Renal cortex interstitium (tissue), 11 donors: ENCODE data around the gene MYO7B. TPM values are rescaled to one million over a fixed set of nuclear protein-coding genes. Genes with fewer than 3 reads are reported as not detected.
A peak's percentile ranks its signal among the peaks of the same experiment; 100 is the strongest.

ENCODE experiments used
- DNase-seq, 11 donors: peaks; one replicate each; pipeline ENCODE4 v3.0.0-alpha.2; 2013; ENCODE audit warnings: low read depth in 9 of 11, low spot score in 4 of 11; ENCODE audit errors: extremely low read depth in 1 of 11
- polyA plus RNA-seq, 3 donors: library from polyadenylated mRNA; unstranded; fragments of 120-200 nt; gene quantifications; one replicate each; pipeline ENCODE4 v1.2.1, GENCODE V29; 2013; ENCODE audit not compliant: insufficient read length in 3 of 3

Gene MYO7B
- polyA plus RNA-seq, 3 donors = 20.6 to 33.3 (median 22.2) TPM

- no peak for DNase-seq
Observed at GRCh38 chr2:127658641-127659407, 123.3 kb downstream of the MYO7B start.

GRCh38 chr2:127659408-127660290 is 124.2 kb downstream of the MYO7B start:
- no peak for DNase-seq

DNA sequence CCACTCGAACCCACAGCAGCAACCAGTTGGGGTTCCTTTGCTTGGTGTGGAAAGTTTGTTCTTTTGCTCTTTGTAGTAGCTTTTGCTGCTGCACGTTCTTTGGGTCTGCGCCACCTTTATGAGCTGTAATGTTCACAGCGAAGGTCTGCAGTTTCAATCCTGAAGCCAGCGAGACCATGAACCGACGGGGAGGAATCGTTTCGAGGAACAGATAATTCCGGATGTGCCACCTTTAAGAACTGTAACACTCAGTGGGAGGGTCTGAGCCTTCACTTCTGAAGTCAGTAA is 124.8 kb downstream of the MYO7B start:
- no peak for DNase-seq

DNA sequence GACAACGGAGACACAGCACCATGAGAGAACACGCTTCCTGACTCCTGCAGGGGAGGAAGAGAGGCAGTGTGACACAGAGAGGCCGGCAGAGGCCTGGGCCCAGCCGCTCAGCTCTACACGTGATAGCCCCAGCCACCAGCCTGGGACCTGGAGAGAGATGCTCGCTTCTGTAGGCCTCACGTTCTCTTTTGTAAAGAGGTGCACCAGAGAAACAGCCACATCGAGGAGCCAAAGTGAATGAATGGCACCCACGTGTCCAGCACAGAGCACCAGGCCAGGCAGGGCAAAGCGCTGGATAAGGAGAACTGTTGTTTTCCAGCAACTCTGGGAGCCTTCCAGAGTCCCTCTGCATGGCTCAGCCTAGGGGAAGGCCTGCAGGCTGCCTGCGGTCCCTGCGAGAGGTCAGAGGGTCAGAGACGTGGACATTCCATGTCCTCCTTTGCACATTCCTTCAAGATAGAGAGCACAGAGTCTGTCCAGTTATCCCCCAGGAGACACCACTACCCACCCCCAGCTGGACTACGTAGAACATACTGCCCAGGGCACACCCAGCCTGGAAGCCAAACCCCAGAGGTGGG is 125.7 kb downstream of the MYO7B start:
- DNase-seq = no peak

GRCh38 chr2:127661949-127662510 is 126.5 kb downstream of the MYO7B start:
- DNase-seq = no peak

DNA sequence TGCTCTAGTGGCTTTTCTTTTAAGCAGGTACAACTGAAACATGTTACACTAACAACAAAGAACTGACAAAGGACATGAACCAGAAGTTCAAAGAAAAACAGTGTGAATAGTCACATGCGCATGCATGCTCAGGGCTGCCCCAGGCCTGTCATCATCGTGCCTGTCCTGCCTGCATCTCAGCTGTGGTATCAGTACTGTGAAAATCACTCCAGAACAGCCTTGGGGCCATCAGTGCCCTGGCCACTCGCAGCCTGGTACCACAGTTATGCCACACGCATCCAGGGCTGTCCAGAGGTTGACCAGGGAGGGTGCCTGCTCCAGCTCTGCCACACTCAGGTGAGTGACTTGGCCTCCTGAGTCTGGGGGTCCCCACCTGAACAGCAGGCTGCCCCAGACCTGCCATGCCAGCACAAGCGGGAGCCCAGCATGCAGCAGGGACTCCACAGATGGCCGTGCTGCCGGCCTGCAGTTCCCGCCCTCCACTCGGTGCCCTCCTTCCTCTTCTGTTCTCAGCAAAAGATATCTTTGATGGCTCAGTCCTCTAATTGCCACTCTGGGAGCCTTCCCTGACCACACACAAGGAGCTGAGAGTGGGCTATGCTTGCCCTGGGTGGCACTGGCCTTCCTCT is 127.6 kb downstream of the MYO7B start:
- no peak for DNase-seq

DNA sequence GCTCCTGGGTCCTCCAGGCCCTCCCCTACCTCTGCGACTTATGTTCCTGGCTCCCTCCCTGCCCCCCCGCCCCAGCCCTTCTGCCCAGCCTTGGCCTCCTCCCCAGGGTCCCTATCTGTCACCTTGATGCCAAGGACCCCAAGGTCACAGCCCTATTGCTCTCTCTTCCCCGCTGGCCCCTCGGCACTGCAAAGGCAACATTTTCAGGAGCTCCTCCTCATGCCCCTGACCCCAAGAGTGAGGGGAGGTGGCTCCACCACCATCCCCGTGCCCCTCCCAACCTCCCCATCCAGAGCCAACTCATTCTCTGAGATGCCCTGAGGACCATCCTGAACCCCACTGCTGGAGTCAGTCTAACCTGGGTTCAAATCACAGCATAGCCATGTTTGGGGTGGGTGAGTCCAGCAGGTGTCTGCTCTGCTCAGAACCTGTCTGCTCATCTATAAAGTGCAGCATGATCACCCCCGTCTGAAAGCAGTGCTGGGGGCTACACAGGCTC is 128.1 kb downstream of the MYO7B start:
- DNase-seq = no peak

DNA sequence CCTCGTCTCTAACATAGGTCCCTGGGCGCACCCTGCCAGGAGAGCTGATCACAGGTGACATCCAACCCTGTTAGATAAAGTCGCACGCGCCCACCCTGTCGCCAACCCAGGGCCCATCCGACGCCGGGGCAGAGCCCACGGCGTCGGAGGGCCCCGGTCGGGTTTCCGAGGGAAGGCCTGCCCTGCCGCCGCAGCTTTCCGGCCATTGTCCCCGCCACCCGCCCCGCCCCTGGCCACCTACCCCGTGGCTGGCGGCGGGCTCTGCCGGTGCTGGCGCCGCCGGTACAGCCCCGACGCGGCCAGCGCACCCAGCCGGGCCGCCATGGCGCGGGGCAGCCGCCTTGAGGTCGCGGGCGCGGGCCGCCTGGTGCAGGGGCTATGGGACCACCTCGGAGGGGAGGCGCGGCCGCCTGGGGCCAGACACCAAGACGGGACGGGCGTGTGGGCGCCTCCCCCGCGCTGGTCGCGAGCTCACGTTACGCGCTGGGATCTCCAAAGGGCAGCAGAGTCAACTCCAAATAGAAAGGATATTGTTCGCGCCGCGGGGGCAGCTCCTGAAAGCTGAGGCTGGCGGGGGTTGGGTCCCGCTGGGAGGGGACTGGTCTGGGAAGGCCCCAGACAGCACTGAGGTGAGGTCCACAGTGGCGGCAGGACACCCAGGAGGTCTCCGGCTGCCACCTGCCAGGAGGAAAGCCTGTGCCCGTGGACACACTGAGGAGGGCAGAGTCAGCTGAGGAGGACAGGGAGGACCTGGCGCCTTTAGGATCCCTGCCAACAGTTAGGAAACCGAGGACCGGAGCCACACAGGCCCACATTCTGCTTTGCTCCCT is 128.8 kb downstream of the MYO7B start:
- DNase-seq = peak in 3 of 11 donors; percentile 60 to 62 (median 61)

DNA sequence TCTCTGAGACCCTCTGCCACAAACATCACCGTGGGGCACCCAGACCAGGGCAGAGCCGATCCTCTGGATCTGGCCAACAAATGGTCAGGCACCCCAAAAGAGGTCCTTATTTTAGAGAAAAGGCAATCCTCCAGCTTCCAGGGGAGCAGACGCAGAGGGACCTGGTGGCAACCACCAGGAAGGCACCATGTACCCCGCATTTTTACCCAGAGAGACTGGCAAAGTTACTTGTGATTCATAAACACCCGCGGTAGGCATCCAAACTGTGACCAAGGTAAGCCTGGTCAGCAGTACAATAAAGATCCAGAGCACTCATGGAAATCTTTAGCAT is 129.4 kb downstream of the MYO7B start:
- DNase-seq = no peak

DNA sequence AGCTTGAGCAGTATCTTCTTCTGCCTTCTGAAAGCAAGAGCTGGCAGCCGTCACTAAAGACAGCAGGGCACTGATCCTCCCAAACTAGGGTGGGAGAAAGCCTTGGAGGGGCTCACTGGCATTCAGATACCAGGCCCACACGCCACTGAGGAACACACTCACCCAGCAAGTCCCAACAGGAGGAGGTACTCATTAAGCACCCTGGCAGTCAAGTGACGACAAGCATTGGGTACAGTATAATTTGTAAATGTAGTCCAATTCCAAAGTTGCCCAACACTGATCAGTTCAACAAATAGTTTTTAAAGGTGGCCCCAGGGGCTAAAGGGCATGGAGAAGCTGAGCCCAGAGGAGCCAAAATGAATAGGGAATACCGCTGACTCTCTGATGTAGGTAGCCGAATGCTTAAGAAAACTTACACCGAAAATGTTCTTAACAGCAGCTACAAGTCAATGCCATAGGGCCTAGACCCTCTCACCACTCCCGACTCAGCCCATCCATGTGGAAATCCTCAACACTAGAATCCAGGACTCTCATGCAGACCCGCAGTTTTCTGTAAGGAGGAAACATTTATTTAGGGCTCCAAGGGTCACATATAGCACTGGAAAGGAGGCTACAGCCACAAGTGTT is 129.9 kb downstream of the MYO7B start:
- DNase-seq = no peak

DNA sequence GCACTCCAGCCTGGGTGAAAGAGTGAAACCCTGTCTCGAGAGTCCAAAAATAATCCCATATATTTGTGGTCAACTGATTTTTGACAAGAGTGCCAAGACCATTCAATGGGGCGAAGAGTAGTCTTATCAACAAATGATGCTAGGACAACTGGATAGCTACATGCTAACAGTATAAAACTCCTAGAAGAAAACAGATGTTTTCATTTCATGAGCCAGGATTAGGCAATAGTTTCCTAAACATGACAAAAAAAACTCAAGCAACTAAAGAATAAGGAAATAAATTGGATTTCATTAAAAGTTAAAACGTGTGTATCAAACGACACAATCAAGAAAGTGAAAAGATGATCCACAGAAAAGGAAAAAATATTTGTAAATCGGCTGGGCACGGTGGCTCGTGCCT is 133.6 kb downstream of the MYO7B start:
- no peak for DNase-seq

DNA sequence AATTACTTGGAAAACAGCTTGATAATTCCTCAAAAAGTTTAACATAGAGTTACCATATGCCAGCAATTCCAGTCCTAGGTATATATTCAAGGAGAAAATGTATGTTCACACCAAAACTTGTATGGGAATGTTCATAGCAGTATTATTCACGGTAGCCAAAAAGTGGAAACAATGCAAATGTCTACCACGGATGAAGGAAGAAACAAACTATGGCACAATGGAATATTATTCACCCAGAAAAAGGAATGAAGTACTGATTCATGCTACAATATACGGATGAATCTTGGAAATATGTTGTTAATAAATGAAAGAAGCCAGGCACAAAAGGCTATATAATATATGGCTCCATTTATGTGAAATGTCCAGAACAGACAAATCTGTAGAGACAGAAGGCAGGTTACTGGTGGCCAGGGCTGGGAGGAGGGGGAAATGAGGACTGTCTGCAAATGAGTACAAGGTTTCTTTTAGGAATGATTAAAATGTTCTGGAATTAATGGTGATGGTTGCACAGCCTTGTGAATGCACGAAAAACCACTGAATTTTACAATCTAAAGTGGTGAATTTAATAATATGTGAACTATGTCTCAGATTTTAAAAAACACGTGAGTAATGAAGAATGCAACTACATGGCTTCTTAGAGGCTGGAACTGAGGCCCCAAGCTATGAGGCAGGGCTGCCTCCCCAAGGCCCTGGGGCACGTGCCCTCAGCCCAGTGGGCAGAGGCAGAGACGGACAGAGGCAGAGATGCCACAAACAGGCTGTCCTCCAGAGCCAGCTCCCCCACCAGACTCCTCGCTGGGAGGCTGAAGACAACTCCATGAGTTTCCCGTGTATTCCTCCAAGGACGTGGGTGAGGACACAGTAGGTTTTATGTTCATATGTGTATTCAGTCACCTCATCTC is 134.8 kb downstream of the MYO7B start:
- DNase-seq = no peak

DNA sequence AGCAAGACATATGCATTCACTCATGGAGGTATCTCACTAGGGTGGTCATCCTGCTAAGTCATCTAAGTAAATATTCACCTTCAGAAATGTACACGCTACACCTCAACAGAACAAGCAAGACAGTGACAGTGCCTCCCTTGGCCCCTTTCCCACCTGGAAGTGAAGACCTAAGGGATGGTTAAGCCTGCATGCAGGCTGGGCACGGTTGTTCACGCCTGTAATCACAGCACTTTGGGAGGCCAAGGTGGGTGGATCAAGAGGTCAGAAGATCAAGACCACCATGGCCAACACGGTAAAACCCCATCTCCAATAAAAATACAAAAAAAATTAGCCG is 135.4 kb downstream of the MYO7B start:
- DNase-seq = no peak

DNA sequence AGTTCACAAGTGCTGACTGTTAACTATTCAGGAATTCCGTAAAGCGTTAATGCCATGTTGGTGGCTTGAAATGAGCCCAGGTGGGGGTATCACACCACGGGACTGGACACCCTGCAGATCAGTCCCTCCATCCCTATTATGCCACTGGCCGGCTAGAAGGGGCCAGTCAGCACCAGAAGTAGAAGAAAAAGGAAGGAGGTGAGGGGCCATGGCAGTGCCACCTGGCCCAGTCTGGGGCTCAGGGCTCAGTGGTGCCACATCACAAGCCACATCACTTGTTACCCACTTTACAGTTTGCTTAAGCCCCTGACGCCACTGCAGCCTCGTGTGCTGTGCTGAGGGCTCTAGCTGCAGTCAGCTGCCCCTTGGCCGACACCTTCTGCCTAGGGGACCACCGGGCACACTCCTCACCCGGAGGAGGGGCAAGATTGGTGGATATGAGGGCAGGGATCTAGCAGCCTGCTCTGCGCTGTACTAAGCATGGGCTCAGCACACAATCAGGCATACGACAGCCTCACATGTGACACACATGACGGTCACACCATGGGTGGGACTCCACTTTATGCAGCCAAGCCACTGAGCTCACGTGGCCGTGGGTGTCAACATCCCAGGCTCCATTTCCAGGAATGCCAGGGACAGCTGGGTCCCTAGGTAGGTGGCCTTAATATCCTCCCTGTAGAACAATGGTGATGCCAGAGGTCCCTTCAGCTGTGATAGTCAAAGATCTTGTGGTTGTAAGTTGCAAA is 136.2 kb downstream of the MYO7B start:
- no peak for DNase-seq

- no peak for DNase-seq
Observed at GRCh38 chr2:127672341-127673224, 137.1 kb downstream of the MYO7B start.
